Stimulated activated CD4-positive, alpha-beta T cell treated with anti-CD3 and anti-CD28 coated beads, TNF-alpha, amount 100 ng/mL, for 1 hour (primary cell): ENCODE results near the gene CNGA2.
"Not testable (repeated sequence)": the region's sequence is repeated elsewhere in the genome, so short reads cannot be mapped to it uniquely, and the experiment has no call there.

Experiments used
- DNase-seq, 3 donors: peaks; one replicate each; pipeline ENCODE4 v3.0.0-alpha.2; 2020; ENCODE audit warnings: low read depth in 3 of 3, low spot score in 1 of 3

Gene CNGA2

DNA sequence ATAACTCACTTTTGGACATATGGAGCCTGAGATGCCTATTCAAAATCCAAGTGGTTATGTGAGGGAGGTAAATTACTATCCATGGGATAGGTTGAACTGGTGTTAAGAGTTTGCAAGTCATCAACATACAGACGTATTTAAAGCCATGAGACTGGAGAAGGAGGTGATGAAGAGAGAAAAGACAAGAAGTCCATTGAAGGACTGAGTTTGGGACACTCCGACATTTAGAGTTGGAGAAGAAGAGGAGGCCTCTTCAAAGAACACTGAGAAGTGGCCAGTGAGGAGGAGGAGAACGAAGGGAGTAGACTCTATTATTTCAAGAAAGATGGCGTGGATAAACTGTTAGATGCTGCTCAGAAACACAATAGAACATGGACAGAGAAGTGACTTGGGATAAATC lies at the start of gene CNGA2:
Gene CNGA2, plus strand, starts transcription at position 301 of the 400 bp plus-strand sequence. CDS start 3,738 bp downstream, outside the sequence.
- no peak for DNase-seq

DNA sequence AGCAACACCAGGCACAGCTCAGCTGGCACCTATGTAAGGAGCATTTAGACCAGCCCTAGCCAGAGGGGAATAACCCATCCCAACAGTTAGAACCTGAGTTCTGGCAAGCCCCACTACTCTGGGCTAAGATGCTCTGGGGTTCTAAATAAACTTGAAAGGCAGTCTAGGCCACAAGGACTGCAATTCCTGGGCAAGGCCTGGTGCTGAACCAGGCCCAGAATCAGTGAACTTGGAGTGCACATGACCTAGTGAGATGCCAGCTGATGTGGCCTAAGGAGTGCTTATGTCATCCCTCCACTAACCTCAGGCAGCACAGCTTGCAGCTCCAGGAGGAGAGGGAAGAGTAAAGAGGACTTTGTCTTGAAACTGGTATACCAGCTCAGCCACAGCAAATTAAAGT lies 46.9 kb upstream of the CNGA2 start:
- no peak for DNase-seq

DNA sequence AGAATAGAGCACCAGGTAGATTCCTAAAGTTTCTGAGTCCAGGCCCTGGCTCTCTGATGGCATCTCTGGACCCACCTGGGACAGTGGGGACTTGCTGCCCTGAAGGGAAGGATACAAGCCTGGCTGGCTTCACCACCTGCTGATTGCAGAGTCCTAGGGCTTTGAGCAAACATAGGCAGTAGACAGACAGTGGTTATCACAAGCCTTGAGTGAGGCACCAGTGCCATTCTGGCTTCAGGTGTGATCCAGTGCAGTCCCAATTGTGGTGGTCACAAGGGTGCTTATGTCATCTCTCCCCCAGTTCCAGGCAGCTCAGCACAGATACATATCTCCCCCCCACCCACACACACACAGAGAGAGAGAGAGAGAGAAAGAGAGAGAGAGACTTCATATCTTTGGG lies 45.9 kb upstream of the CNGA2 start:
- DNase-seq: no peak

DNA sequence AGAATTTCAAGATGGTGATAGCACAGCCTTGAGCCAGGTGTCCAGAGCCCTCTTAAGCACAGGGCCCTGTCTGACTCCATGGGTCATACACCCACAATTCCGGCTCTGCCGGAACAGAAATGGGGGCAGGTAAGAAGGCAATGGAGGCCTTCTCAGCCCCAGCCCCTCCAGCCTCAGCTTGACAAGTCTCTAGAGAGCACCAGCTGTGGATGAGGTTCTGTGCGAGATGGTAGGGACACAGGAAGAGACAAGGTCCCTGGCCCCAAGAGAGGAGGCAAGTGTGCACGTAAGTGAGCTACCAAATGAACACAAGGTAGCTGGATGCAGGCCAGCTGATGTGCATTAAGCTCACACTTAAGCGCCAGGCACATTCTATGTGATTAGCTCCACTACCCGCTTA lies 41.7 kb upstream of the CNGA2 start:
- DNase-seq: no peak

DNA sequence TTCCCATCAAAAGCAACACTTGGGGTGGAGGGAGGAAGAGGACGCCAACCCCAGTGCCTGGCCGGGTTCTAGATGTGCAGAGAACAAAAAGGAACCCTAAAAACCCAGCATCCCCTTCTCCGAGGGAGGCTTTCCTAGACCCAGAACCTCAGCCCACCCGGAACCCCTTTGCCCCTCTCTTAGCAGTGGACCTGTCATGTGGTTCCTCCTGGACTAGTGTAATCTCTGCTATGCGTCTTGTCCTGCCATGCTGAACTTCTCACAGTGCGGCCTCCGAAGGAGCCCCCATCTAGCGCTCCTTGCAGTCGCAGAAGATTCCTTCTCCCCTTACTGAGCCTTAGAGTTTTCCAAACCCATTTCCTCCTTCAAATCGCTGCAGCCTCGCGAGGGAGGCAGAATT lies 40.4 kb upstream of the CNGA2 start:
- no peak for DNase-seq

DNA sequence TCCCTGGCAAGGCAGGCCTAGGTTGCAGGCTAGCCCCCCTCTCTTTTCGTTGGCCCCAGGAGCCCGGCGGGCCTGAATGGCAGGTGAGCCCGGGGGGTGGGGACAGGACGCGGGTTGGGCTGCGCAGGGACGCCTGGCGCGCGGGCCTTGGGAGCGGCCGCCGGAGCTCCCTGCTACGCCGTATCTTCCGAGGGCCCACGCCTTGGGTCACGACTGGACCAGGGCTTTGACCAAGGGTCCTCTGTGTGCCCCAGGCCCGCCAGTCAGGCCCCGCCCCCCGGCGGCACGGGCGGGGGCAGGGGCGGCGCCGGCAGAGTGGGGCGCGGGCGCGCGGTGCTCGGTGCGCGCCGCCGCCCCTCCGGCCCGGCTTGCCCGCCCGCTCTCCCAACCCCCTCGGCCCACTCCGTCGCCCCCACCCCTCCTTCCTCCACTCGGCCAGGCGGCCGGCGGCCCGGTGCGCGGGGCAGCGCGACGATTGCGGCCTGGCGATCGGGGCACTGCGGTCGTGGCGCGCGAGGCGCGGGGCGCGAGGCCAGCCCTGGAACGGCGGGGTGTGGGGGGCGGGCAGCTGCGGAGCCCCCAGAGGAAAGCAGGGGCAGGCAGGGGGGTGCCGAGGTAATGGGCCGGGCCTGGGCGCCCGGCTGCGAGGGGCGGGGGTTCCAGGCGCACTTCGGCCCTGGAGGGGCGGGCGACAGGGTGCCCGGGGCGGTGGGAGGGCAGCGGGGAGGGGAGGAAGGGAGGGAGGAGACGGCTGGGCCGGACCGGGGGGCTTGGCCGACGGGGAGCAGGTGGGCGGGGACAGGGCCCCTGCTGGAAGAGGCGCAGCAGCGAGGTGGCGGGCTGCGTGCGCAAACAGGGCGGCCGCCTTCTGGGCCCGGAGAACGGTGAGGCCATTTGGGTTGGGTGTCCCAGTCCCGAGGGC lies 39.6 kb upstream of the CNGA2 start, which contains the start of gene PRRG3:
Gene PRRG3, plus strand, starts transcription at position 798 of the 922 bp plus-strand sequence. CDS start 3,357 bp downstream, outside the sequence.
- DNase-seq: no peak

DNA sequence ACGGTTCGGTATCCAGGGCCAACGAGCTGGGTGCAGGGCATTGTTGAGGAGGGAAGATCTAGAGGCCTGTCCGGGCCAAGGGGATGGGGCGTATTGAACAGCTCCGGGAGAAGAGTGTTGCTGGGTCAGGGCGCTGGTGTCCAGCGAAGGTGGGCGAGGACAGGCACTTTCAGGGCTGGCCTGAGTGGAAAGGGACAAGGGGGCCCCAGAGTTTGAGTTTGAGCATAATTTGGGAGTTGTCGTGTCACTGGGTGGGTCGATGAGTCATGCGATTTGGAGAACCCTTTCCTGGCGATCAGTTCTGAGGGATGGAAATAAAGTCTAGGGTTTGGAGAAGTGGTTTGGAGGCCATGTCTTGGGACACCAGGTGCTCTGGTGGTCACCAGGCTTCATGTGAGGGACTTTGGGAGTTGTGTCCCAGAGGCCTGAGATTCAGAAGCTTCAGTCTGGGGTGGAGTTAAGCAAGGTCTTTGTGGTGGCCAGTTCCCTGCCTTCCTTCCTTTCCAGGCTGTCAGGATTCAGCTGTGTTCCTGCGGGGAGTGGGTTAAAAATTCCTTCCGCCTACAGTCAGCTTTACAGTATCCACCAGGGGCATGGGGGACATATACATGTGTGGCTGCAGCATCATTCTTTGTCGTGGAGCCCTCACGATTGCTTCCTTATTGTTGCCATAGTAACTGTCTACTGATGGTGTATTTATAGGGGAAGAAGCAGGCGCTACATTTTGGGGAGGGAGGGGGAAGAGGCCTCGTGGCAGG lies 38.8 kb upstream of the CNGA2 start:
- DNase-seq: no peak

DNA sequence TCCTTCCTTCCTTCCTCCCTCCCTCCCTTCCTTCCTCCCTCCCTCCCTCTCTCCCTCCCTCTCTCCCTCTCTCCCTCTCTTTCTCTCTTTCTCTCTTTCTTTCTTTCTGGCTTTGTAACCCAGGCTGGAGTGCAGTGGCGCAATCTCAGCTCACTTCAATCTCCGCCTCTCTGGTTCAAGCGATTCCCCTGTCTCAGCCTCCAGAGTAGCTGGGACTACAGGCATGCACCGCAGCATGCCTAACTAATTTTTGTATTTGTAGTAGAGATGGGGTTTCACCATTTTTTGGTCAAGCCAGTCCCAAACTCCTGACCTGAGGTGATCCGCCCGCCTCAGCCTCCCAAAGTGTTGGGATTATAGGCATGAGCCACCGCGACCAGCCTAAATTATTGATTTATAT lies 37.5 kb upstream of the CNGA2 start:
- not testable (repeated sequence) for DNase-seq

DNA sequence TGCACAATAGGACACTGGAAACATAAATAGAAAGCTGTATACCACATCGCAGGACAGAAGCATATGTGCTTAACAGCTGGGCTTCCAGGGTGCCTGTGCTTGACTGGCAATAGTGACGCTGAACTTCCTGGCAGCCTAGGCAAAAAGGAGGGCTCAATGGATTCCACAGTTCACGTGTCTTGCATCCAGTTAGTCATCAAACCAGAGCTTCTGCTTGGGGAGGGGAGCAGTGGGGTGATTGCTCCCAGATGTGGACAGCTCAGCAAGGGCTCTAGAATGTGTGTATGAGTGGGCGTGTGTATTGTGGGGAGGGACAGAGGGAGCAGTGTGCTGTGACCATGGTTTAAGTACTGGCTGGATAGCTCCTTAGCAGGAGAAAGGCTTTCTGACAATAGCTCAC lies 37.0 kb upstream of the CNGA2 start:
- DNase-seq: no peak

DNA sequence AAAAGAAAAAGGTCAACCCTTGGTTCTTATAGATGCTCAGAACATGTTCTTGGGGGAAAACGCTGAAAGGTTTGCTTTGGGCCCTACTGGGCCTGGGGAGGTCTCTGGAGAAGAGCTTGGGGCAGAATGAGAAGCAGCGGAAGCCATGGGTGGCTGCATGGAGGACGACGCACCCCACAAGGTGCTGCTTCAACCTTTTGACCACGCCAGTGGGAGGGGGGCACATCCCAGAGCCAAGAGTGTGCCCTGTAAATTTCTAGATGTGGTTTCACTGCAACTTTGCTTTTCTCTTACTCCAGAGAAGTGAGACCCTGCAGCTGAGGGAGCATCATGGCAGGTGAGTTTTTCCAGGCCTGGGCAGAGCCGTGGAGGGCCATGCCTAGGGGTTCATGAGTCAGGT lies 36.1 kb upstream of the CNGA2 start:
- no peak for DNase-seq

DNA sequence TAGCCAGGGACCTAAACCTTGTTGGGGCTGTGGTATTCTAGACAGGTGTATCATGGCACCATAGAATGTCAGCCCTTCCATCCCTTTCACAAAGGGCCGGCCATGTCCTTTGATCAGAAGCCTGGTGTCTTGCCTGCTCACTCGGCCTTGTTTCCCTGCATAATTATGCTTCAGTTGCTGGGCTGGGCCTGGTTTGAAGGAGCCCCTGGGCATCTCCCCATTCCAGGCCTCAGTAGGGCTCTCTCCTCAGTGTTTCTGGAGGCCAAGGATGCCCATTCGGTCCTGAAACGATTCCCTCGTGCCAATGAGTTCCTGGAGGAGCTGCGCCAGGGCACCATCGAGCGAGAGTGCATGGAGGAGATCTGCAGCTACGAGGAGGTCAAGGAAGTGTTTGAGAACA lies 34.8 kb upstream of the CNGA2 start:
- DNase-seq: no peak

DNA sequence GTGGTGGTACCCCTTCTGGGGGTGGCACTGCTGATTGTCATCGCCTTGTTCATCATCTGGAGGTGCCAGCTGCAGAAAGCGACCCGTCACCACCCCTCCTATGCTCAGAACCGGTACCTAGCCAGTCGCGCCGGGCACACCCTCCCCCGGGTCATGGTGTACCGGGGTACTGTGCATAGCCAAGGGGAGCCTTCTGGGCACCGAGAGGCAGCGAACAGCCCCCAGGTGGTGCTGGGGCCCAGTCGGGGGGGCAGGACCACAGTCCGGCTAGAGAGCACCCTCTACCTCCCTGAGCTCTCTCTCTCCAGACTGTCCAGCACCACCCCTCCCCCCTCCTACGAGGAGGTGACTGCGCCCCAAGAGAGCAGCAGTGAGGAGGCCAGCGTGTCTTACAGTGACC lies 34.0 kb upstream of the CNGA2 start:
- DNase-seq: no peak

DNA sequence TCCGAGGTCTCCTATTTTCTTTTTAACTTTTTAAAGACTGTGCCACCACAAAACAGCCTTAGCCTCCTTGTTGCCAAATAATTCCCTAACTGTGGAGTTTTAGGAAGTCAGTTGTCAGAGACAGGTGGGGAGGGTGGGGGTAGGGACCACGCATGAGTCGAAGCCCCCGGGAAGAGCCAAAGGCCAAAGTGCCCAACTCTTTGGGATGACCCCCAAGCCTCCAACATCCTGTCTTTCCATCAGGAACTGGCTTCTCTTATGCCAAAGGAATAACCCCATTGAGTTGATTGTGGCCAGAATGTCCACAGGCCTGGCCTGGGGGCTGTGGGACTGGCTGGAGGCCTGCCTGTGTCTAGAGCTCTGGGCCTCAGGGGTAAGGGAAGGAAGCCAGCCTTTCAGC lies 33.5 kb upstream of the CNGA2 start:
- DNase-seq: no peak

DNA sequence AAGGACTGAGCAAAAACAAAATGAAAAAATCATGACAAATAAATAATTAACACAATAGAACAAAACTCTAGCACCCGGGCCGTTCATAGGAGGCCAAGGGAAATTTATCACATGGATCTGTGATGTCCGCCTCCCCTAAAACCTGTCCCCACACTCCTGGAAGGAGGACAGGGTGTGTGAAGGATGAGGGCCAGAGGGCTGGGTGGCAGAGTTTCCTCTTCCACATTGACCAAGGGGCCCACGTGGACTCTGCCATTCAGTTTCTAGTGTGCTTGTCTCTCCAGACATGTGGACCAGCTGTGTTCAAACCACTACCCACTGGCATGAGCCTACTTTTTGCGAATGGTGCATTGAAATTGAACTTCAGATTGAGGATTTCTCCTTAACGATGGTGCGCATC lies 33.0 kb upstream of the CNGA2 start:
- no peak for DNase-seq

DNA sequence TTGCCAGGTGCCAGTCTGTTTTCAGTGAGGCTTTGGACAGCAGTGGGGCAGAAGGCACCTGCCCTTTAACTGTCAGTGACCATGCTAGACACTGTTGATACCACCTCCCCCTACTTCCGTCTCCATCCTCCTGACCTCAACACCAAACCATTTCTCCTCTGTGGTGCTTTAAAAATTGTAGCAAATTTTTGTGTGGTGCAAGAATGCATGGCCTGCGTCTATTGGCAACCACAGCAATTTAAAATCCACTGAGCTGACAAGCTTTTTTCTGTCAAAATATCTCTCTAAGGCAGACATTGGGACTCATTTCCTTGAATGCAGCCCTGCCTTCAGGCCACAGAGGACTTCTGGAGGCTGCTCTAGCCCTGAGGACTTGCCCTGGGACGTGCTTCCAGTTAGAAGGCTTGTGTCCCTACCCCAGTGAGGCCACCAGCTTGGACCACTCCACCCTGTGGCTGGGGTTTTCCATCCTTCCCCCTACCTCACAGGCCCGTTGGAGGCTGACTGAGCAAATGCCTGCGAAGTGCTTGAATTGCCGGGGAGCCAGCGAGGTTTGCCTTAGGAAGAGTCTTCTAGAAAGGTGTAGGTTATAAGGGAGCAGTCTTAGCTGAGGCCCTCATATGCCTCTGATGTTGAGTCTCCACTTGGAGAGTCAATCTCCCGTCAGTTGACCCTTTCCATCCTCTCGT lies 32.4 kb upstream of the CNGA2 start:
- no peak for DNase-seq

DNA sequence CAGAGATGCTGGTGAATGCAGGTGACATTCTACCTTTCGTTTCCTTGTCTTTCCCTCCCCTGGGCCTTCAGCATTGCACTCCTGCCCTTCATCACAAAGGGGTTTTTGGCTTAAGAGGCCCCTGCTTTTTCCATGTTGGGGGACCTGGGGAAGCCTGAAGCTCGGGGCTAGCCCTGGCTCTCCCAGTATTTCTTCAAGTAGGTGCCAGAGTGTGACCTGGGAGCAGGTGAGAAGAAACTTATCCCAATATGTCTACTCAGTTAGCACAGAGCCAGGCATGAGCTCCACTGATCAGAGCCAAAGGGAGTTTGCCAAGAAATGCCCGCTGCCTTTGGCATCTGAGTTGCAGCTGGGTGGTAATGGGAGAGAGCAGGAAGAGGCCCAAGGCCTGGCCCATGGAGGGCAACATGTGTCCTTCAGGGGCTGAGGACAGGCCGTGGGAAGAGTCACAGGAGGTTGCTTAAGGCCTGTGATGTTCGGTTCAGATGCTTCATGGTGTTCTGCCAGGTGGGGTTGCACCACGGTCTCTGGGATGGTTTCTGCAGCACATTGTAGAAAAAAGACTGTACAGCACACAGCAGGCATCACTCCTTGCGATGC lies 31.7 kb upstream of the CNGA2 start:
- DNase-seq: no peak

DNA sequence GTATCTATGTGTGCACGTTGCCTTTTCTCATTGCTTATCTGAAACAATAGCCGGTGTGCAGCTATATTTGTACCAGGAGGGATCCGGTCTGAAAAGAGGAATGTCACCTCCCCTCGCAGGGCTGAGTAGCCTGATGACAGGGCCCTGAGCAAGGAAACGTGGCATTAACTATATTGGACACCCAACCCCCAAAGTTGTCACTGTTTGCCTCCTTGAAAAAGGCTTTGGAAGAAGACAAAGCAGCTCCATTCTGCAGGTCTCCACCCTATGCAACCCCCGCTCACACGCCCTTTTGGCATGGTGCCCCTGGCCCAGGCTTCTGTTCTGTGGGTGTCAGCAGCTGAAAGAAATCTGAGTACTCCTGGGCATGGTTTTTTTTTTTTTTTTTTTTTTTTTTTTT lies 31.1 kb upstream of the CNGA2 start:
- DNase-seq: no peak

DNA sequence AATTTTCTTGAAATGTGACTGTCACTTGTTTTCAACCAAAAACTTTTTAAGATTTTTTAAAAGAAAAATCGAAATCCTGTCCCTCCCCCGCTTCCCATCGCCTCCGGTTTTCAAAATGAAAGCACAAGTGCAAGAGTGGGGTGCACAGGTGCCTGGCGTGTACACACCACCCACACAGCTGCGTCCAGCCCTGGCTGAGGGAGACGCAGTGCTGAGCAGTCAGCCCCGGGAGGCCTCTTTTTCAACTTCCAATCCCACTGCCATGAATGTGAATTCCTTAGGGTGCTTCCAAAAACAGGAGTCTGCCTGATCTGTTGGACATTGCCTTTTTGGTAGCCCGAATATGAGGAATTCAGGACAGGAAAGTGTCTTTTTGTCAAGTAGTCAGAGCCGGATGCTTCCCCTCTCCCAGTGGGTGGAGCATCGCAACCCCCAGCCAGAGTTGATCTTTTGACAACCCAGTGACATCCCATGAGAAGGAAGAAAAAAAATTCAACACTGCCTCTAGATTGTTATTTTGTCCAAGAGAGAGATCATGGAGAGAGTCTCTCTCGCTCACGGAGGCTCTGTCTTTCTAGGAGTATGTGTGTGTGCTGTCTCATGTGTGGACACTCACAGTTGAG lies 30.4 kb upstream of the CNGA2 start:
- no peak for DNase-seq

DNA sequence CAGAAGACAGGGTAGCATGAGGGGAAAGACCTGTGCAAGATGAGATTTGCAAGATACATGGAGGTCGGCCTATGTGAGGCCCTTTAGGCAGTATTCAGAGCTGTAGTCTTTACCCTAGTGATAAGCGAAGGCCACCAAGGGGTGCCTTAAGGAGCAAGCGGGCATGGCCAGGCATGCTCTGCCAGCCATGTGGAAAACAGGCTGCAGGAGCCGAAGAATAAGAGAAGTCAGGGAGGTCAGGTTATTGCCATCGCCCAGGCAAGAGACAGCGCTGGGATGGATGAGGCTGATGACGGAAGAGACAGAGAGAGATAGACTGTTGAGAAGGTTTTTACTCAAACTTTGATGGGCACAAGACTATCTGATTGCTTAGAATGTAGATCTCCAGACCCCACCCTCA lies 25.7 kb upstream of the CNGA2 start:
- DNase-seq: no peak

DNA sequence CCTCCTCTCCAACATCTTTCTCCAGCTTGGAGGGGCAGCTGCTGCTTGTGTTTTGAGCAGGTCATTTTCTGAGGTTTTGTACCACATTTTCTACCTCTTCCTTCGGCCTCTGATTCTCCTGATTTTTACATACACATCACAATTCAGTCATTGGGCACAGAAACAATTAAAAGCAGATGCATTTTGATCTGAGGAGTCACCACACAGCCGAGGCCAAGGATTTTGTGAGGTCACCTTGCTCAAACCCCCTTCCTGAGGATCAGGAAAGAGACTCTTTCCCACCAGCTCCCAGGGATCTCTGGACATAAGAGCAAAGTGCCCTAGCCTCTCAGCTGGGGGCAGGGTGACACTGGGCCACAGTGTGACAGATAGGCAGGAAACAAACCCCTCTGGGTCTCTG lies 24.1 kb upstream of the CNGA2 start:
- no peak for DNase-seq

DNA sequence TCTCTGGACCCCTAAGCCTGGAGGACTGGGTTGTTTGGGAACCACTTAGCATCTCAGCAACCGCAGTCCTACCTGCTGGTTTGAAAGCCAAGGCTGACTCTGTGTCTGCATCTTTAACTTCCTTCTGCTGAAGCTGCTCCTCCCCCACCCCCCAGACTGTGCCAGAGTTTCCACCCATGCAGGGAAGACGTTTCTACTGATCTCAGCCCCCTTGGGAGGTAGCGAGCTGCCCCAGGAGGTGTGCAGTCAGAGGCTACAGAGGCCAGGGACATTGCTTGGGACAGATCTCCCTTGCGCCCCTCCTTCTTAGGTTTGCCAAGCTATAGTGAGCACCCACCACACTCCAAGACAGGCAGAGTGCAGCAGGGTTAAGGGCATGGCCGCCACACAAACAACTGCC lies 23.4 kb upstream of the CNGA2 start:
- DNase-seq: no peak
